22Rv1 (cell line): Measurements from ENCODE around the gene UBL5.

Source experiments
- H3K27ac ChIP-seq: fragments of 450-650 bp; 2 replicates; pipeline ENCODE4 v1.5.1; 2017
- ZFX ChIP-seq: fragments of 450-650 bp; IDR thresholded peaks from 2 replicates; pipeline ENCODE4 v1.6.1; 2017; ENCODE audit warnings: antibody characterized with exemption, borderline replicate concordance
- TF ChIP-seq, protein P1 (sequence below): fragments of 450-650 bp; IDR thresholded peaks from 2 replicates; pipeline ENCODE4 v1.5.1; 2017; ENCODE audit warnings: mild to moderate bottlenecking

The UBL5 gene

DNA sequence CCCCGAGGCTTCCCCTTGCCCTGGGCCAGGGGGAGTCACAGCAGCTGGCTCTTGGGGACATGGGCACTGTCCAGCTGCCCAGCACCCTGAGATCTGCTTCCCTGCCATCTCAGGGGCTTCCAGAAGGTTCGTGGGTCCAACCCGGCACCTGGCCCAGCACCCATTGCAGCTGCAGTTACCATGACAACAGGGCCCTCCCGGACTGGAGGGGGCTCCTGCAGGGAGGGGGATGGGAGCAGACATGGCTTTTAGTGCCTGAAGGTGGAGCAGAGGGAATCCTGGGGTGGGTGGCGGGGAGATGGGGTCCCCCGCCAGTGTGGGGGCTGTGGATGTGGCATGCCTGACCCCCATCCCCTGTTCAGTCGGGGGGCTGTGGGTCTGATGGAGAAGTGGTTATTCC is 22.1 kb downstream of the UBL5 start:
- H3K27ac ChIP-seq: no peak overlapping the region
- TF ChIP-seq, protein P1, sequence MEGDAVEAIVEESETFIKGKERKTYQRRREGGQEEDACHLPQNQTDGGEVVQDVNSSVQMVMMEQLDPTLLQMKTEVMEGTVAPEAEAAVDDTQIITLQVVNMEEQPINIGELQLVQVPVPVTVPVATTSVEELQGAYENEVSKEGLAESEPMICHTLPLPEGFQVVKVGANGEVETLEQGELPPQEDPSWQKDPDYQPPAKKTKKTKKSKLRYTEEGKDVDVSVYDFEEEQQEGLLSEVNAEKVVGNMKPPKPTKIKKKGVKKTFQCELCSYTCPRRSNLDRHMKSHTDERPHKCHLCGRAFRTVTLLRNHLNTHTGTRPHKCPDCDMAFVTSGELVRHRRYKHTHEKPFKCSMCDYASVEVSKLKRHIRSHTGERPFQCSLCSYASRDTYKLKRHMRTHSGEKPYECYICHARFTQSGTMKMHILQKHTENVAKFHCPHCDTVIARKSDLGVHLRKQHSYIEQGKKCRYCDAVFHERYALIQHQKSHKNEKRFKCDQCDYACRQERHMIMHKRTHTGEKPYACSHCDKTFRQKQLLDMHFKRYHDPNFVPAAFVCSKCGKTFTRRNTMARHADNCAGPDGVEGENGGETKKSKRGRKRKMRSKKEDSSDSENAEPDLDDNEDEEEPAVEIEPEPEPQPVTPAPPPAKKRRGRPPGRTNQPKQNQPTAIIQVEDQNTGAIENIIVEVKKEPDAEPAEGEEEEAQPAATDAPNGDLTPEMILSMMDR: no peak
- no peak for TF ChIP-seq ZFX

DNA sequence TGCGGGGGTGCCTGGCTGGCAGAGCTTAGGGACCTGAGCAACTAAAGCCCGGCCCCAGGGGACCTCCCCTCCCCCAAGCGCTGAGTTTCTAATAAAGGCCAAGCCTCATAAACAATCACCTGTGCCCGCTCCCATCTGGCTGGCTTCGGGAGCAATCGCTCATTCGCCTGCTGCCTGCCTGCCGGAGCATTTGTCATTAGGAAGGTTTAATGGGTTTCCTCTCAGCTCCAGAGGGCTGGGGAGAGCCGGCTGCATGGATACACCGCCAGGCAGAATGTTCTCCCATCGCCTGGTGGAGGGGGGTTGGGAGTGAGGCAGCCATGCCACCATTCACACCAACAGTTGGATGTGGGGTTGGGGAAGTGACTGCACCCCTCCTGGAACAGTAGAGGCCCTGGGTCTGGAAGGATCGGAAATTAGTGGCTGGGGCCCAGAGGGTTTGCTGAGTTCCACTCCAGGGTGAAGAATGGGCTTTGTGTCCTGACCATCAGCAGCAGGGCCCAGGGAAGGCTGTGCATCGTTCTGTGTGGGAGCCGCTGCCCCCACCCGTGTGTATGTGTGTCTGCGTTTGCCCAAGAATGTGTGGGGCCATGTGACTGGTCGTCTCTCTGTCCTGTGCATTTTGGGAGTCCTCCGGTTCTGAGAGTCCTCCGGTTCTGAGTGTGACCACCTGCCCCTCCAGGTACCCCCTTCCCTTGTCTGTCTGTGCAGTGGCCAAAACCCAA is 22.7 kb downstream of the UBL5 start:
- no peak for TF ChIP-seq ZFX
- TF ChIP-seq, protein P1: no peak
- no peak overlapping the region for H3K27ac ChIP-seq

GRCh38 chr19:9854282-9854846 is 26.6 kb downstream of the UBL5 start:
- TF ChIP-seq ZFX: no peak
- TF ChIP-seq, protein P1: no peak
- H3K27ac ChIP-seq: no peak overlapping the region

GRCh38 chr19:9856609-9857008 is 28.9 kb downstream of the UBL5 start:
- TF ChIP-seq ZFX: no peak
- TF ChIP-seq, protein P1: no peak
- H3K27ac ChIP-seq: no peak overlapping the region

DNA sequence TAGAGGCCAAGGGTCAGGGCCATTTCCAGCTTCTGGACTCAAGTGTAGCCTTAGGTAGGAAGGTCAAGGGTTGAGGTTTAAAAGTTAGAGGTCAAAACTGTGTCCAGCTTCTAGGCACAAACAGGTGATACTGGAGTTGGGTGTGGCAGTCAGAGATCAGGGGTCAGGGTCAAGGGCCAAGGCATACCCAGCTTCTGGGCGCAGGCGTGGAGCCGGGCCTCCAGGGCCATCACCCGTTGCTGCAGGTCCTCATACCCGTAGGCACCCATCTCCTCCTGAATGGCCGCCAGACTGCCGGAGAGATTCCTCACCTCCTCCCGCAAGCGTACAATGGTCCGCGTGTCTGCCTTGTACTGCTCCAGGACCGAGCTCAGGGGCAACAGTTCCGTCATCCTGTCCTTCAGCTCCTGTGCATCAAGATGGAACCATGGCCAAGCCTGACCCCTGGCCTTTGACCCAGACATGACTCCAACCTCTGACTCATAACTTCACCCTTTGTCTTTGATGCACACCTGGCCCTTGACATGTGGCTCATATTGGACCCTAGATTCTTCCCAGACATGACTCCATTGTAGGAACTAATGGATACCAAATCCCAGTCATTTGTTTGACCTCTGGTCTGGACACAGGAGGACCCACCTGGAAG is 29.5 kb downstream of the UBL5 start:
- H3K27ac ChIP-seq: no peak overlapping the region

GRCh38 chr19:9857920-9858746 is 30.4 kb downstream of the UBL5 start:
- no peak overlapping the region for H3K27ac ChIP-seq
- TF ChIP-seq ZFX: no peak

More for the DNA sequence above, 29.5 kb downstream of the UBL5 start:
- TF ChIP-seq, protein P1: no peak
- no peak for TF ChIP-seq ZFX

DNA sequence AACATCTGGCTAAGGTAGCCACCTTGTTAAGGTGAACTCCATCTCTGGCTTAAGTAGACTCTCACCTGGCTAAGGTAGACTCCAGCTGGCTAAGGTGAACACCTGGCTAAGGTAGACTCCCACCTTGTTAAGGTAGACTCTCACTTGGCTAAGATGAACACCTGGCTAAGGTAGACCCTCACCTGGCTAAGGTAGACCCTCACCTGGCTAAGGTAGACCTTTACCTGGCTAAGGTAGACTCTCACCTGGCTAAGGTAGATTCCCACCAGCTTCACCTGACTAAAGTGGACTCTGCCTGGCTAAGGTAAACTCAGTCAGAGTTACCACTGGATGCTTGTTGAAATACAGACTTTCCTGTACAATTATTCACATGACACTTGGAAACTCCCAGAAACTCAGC is 31.0 kb downstream of the UBL5 start:
- no peak for TF ChIP-seq ZFX
- TF ChIP-seq, protein P1: no peak
- no peak overlapping the region for H3K27ac ChIP-seq
